Skin epidermis (tissue), 12 donors: ENCODE data around the gene NDRG4.

Experiments used
- H3K27ac ChIP-seq, 21 experiments: fragments of 200-600 bp; sonication (generic) in 11 of 21; one replicate each; pipeline ENCODE4 v1.5.0; 2020; ENCODE audit warnings: mild to moderate bottlenecking in 3 of 21, inconsistent platforms in 2 of 21, moderate library complexity in 2 of 21
- H3K4me3 ChIP-seq, 7 experiments: fragments of 200-600 bp; sonication (generic) in 2 of 7; one replicate each; pipeline ENCODE4 v1.5.0; 2020; ENCODE audit warnings: inconsistent platforms in 2 of 7, mild to moderate bottlenecking in 2 of 7, moderate library complexity in 1 of 7

Gene NDRG4

GRCh38 chr16:58464047-58464915 is 35.7 kb upstream of the NDRG4 start:
- peak overlapping the region in 14 of 21 experiments; percentile 34 to 86 (median 70) for H3K27ac ChIP-seq
- H3K4me3 ChIP-seq: peak overlapping the region; percentile 27 to 56 (median 42)

GRCh38 chr16:58464916-58465731 is 34.8 kb upstream of the NDRG4 start:
- Histone ChIP-seq H3K4me3 (peak overlapping the region; percentile 27 to 56 (median 42)), H3K27ac (peak overlapping the region in 9 of 21 experiments; percentile 36 to 84 (median 63))

GRCh38 chr16:58465817-58466216 is 34.1 kb upstream of the NDRG4 start:
- Histone ChIP-seq H3K27ac (no peak overlapping the region), H3K4me3 (no peak overlapping the region)

DNA sequence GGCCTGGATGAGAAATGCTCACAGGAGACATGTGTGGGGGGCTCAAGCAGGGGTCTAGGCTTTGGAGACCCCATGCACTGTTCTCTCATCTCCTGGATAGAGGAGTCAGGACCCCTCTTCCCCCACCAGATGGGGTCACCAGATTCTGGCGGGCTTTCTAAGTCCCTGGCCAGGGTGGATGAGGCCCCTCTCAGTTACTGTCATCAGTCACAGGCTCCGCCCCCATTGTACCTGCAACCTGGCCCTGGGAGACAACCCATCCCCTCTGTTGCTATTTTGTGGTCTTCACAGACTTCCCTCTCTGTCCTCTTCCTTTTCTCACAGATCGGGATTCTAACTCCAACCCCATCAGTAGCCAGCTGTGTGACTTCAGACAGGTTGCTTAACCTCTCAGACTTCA is 33.5 kb upstream of the NDRG4 start:
- H3K27ac ChIP-seq: no peak overlapping the region
- no peak overlapping the region for H3K4me3 ChIP-seq

GRCh38 chr16:58467905-58468304 is 32.0 kb upstream of the NDRG4 start:
- no peak overlapping the region for H3K27ac ChIP-seq

GRCh38 chr16:58471209-58471975 is 28.6 kb upstream of the NDRG4 start:
- Histone ChIP-seq H3K4me3 (no peak overlapping the region), H3K27ac (no peak overlapping the region)

More at GRCh38 chr16:58467905-58468304, 32.0 kb upstream of the NDRG4 start:
- no peak overlapping the region for H3K4me3 ChIP-seq

GRCh38 chr16:58472266-58472665 is 27.7 kb upstream of the NDRG4 start:
- no peak overlapping the region for H3K27ac ChIP-seq

GRCh38 chr16:58472827-58473226 is 27.1 kb upstream of the NDRG4 start:
- H3K27ac ChIP-seq: no peak overlapping the region
- no peak overlapping the region for H3K4me3 ChIP-seq

More at GRCh38 chr16:58472266-58472665, 27.7 kb upstream of the NDRG4 start:
- H3K4me3 ChIP-seq: no peak overlapping the region

GRCh38 chr16:58474296-58474695 is 25.6 kb upstream of the NDRG4 start:
- Histone ChIP-seq H3K27ac (no peak overlapping the region), H3K4me3 (no peak overlapping the region)

GRCh38 chr16:58475091-58475619 is 24.8 kb upstream of the NDRG4 start:
- Histone ChIP-seq H3K4me3 (no peak overlapping the region), H3K27ac (peak overlapping the region in 1 of 21 experiments; percentile 39)

DNA sequence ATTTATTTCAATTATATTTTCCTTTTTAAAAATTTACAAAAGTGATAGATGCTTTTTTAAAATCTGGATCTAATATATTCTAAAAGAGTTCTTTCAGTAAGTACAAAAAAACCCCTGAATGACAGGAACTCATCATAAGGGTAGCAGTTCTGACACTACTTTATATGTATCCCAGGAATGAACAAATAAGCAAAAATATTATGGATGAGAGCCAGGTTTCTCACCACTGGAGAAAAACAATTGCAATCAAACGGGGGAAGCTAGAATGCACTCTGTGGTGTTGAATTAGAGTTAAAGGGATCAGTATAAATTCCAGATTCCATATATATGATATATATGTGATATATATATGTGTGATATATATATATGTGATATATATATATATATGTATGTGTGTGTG is 23.2 kb upstream of the NDRG4 start:
- Histone ChIP-seq H3K4me3 (no peak overlapping the region), H3K27ac (no peak overlapping the region)

GRCh38 chr16:58478427-58478826 is 21.5 kb upstream of the NDRG4 start:
- H3K27ac ChIP-seq: no peak overlapping the region
- H3K4me3 ChIP-seq: no peak overlapping the region

DNA sequence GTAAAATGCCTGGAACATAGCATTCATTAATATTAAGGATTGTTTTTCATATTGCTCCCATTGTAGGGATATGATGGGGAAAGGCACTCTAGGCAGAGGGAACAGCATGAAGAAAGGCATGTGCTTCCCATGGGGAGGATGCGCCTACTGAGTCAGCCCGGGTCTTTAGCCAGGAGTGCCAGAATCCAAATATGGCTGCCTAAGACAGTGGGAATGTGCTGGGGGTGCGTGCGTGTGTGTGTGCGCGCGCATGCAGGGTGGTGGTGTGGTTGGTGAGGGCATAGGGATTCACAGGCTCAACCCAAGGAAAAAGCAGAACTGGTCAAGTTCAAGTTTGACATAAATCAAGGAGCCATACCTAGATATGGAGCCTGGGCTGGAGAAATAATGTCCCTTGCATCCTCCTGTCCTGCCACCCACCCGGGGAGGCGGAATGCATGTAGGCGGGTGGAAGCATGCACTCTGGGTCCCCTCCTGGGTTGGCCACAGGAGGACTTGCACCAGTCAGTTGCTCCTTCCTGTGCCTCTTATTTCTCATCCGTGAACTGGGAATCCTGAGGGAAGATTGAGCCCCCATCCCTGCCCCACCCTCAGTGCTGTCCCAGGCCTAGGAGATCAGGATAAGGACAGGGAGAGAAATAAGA is 18.6 kb upstream of the NDRG4 start:
- H3K27ac ChIP-seq: no peak overlapping the region
- H3K4me3 ChIP-seq: no peak overlapping the region

DNA sequence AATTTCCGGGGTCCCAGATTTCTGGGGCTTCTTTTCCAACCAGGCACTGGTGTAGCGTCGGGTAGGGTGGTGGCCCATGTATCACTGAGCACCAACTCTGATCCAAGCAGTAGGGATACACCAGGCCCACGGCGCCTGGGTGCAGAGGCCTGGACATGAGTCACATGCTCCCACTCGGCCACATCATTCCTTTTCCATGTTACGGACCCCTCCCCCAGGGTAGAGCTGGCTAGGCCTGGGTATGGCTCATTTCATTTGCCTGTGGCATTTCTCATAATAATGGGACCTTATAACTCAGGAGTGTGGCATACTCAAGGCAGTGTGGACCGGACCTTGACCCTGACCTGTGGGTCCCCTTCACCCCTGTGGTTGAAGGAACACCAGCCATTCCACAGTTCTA is 18.0 kb upstream of the NDRG4 start:
- H3K4me3 ChIP-seq: no peak overlapping the region
- no peak overlapping the region for H3K27ac ChIP-seq

DNA sequence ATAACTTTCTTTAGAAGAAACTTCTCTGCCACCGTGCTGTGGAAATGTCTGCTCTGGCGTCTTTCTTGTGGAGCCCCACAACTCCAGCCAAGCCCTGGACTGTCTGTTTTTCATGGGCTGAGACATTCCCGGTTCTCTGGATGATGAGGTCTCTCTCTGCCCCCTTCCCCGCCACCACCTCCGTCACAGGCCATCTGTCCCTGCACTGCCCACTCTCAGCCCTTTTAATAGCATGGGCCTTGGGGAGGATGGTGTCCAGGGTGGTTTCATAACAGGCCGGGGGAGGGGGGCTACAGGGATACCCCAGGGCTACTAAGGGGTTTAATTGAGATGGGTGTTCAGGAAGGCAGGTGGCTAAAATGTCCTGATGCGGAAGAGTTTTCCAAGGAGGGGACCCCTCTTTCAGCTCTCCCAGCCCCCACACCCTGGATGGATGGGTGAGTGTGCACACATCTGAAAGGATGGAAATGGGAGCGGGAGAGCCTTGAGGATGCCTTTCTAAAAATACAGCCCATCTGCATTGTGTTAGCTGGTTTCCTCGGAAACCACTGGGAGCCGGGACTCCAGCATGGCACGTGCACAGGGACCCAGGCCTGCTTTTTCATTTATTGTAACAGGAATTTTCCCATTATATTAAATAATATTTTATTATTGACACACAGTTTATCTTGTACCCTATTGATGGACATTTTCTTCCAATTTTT is 14.6 kb upstream of the NDRG4 start:
- no peak overlapping the region for H3K27ac ChIP-seq
- no peak overlapping the region for H3K4me3 ChIP-seq

- H3K4me3 ChIP-seq: no peak overlapping the region
Measured at GRCh38 chr16:58487566-58488351, 12.2 kb upstream of the NDRG4 start.

DNA sequence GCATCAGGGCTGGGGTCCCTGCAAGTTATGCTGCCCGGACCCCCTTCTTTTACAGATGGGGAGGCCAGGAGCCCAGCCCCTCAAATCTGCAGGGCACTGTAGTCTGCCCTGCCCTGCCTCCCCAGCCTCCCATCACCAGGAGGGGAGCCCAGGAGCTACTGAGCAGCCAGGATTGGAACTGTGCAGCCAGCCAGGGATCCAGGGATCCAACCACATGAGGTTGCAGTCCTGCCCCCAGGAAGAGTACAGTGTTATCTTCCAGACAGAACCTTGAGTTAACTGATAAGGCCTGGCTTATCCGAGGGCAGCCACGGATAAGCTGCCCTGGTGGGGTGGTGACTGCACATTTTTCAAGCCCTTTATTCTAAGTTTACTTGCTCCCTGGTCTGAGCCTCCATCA is 11.4 kb upstream of the NDRG4 start:
- H3K4me3 ChIP-seq: no peak overlapping the region
- no peak overlapping the region for H3K27ac ChIP-seq

More at GRCh38 chr16:58487566-58488351, 12.2 kb upstream of the NDRG4 start:
- H3K27ac ChIP-seq: no peak overlapping the region

DNA sequence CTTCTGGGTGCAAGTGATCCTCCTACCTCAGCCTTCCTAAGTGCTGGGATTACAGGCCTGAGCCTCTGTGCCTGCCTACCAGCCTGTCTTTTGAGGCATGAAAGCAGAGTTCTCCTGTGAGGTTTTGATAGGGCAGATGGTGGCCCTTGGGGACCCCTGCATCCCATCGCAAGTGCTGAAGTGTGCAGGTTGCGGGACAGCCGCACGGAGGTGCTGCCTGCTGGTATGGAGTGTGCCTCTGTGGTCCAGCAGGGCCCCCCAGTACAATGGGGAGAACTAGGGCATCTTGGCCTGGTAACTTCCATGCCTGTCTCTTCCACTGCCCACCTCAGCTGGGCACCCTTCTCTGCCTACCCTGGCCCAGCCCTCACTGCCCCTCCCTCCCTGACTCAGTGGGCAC is 9.9 kb upstream of the NDRG4 start:
- H3K27ac ChIP-seq: no peak overlapping the region
- H3K4me3 ChIP-seq: no peak overlapping the region
